ENCODE data around the gene FGA. TPM values are rescaled to one million over a fixed set of nuclear protein-coding genes. Genes with fewer than 3 reads are reported as not detected.

The FGA gene
- polyA plus RNA-seq, 1 of the 3 experiments (the other 2 are of a cell fraction): not detected

GRCh38 chr4:154573190-154573870 lies 17.2 kb downstream of the FGA start:
- no peaks in the 10 kb centered on the region for H3K36me3 ChIP-seq (replicated peaks in 1 of 2; ENCODE audit: control insufficient read depth in 1 of 2, insufficient read depth in 2 of 2, low read length in 1 of 2)
- H4K20me1 ChIP-seq (ENCODE audit: insufficient read depth): no peaks in the 10 kb centered on the region
- CTCF ChIA-PET: interaction anchor here (1.3 to 2.1 kb wide), 2 partner anchors 14 to 50 kb away, joined by 3 to 11 read pairs; no protein-coding TSS in a partner anchor
- no peaks in the 10 kb centered on the region for H3K9me2 ChIP-seq
- H3K27me3 ChIP-seq (ENCODE audit: insufficient read depth): peaks cover 3% of the 10 kb centered on the region
- POLR2A ChIA-PET: no interaction called here
- no peak overlapping the region for H2AFZ ChIP-seq (ENCODE audit: low read depth)
- H3K9me3 ChIP-seq: no peaks in the 10 kb centered on the region
- WGBS (ENCODE audit: low lambda C conversion rate): 26% methylated on average over 5 of the region's 5 CpGs
- TF ChIP-seq FOXJ3 (CRISPR knock-in tag; IDR thresholded peaks at IDR 0.05) (no peak), SMC3 (IDR thresholded peaks at IDR 0.05; ENCODE audit: low read depth, low read length) (no peak), MAX (IDR thresholded peaks at IDR 0.05; ENCODE audit: low read depth) (no peak), POLR2AphosphoS5 (IDR thresholded peaks at IDR 0.05; ENCODE audit: low read depth, low read length) (no peak)
- H3K4me3 ChIP-seq (ENCODE audit: low read depth in 2 of 2, low read length in 1 of 2): no peak overlapping the region
- H3K9ac ChIP-seq: no peak overlapping the region
- no peak for DNase-seq
- H3K79me2 ChIP-seq (ENCODE audit: insufficient read depth): no peaks in the 10 kb centered on the region
- H3K4me2 ChIP-seq: no peak overlapping the region
- H3K27ac ChIP-seq (ENCODE audit: low read depth in 2 of 2, low read length in 1 of 2): no peak overlapping the region
- no peaks in the 10 kb centered on the region for H3K4me1 ChIP-seq (ENCODE audit: control insufficient read depth in 1 of 2, insufficient read depth in 2 of 2, low read depth in 1 of 2, low read length in 1 of 2)
- H3F3A ChIP-seq (replicated peaks; ENCODE audit: insufficient read depth): no peaks in the 10 kb centered on the region

GRCh38 chr4:154569584-154569983 lies 21.0 kb downstream of the FGA start:
- no peaks in the 10 kb centered on the region for H3K36me3 ChIP-seq (replicated peaks in 1 of 2; ENCODE audit: control insufficient read depth in 1 of 2, insufficient read depth in 2 of 2, low read length in 1 of 2)
- H2AFZ ChIP-seq (ENCODE audit: low read depth): no peak overlapping the region
- WGBS (ENCODE audit: low lambda C conversion rate): 2% methylated on average over 5 of the region's 5 CpGs
- DNase-seq: no peak
- ChIA-PET CTCF (interaction anchor here (1.6 to 2.4 kb wide), 2 partner anchors 10 to 17 kb away, joined by 7 to 15 read pairs; no protein-coding TSS in a partner anchor), POLR2A (no interaction called here)
- no peaks in the 10 kb centered on the region for H3F3A ChIP-seq (replicated peaks; ENCODE audit: insufficient read depth)
- H3K4me3 ChIP-seq (ENCODE audit: low read depth in 2 of 2, low read length in 1 of 2): no peak overlapping the region
- no peaks in the 10 kb centered on the region for H3K4me1 ChIP-seq (ENCODE audit: control insufficient read depth in 1 of 2, insufficient read depth in 2 of 2, low read depth in 1 of 2, low read length in 1 of 2)
- H3K4me2 ChIP-seq: no peak overlapping the region
- no peaks in the 10 kb centered on the region for H3K9me2 ChIP-seq
- peaks cover 3% of the 10 kb centered on the region for H3K27me3 ChIP-seq (ENCODE audit: insufficient read depth)
- no peak overlapping the region for H3K27ac ChIP-seq (ENCODE audit: low read depth in 2 of 2, low read length in 1 of 2)
- H3K9me3 ChIP-seq: no peaks in the 10 kb centered on the region
- no peaks in the 10 kb centered on the region for H3K79me2 ChIP-seq (ENCODE audit: insufficient read depth)
- H4K20me1 ChIP-seq (ENCODE audit: insufficient read depth): no peaks in the 10 kb centered on the region
- no peak overlapping the region for H3K9ac ChIP-seq
- TF ChIP-seq RXRA (IDR thresholded peaks at IDR 0.05; ENCODE audit: borderline replicate concordance, low read depth) (no peak), JUND (IDR thresholded peaks at IDR 0.05) (no peak), RFX5 (IDR thresholded peaks at IDR 0.05; ENCODE audit: low read length) (no peak), USF1 (IDR thresholded peaks at IDR 0.05; ENCODE audit: borderline replicate concordance, low read depth) (no peak), RCOR1 (IDR thresholded peaks at IDR 0.05; ENCODE audit: low read length) (no peak), TAF1 (IDR thresholded peaks at IDR 0.05; ENCODE audit: borderline replicate concordance, low read depth, low read length) (no peak), GATA2 (CRISPR knock-in tag; IDR thresholded peaks at IDR 0.05) (no peak), YY1 (IDR thresholded peaks at IDR 0.05; ENCODE audit: low read depth) (no peak), CHD2 (IDR thresholded peaks at IDR 0.05; ENCODE audit: low read length, partially characterized antibody) (no peak), FOSL2 (IDR thresholded peaks at IDR 0.05; ENCODE audit: borderline replicate concordance, low read depth) (no peak), FOXM1 (IDR thresholded peaks at IDR 0.05; ENCODE audit: low read depth) (no peak), POLR2AphosphoS5 (IDR thresholded peaks at IDR 0.05; ENCODE audit: low read depth, low read length) (no peak), FOXJ3 (CRISPR knock-in tag; IDR thresholded peaks at IDR 0.05) (no peak)
- TF ChIP-seq, protein P1, sequence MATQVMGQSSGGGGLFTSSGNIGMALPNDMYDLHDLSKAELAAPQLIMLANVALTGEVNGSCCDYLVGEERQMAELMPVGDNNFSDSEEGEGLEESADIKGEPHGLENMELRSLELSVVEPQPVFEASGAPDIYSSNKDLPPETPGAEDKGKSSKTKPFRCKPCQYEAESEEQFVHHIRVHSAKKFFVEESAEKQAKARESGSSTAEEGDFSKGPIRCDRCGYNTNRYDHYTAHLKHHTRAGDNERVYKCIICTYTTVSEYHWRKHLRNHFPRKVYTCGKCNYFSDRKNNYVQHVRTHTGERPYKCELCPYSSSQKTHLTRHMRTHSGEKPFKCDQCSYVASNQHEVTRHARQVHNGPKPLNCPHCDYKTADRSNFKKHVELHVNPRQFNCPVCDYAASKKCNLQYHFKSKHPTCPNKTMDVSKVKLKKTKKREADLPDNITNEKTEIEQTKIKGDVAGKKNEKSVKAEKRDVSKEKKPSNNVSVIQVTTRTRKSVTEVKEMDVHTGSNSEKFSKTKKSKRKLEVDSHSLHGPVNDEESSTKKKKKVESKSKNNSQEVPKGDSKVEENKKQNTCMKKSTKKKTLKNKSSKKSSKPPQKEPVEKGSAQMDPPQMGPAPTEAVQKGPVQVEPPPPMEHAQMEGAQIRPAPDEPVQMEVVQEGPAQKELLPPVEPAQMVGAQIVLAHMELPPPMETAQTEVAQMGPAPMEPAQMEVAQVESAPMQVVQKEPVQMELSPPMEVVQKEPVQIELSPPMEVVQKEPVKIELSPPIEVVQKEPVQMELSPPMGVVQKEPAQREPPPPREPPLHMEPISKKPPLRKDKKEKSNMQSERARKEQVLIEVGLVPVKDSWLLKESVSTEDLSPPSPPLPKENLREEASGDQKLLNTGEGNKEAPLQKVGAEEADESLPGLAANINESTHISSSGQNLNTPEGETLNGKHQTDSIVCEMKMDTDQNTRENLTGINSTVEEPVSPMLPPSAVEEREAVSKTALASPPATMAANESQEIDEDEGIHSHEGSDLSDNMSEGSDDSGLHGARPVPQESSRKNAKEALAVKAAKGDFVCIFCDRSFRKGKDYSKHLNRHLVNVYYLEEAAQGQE (IDR thresholded peaks at IDR 0.05; ENCODE audit: low read depth, low read length): no peak
- TF ChIP-seq, protein P2, sequence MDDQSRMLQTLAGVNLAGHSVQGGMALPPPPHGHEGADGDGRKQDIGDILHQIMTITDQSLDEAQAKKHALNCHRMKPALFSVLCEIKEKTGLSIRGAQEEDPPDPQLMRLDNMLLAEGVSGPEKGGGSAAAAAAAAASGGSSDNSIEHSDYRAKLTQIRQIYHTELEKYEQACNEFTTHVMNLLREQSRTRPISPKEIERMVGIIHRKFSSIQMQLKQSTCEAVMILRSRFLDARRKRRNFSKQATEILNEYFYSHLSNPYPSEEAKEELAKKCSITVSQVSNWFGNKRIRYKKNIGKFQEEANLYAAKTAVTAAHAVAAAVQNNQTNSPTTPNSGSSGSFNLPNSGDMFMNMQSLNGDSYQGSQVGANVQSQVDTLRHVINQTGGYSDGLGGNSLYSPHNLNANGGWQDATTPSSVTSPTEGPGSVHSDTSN (IDR thresholded peaks at IDR 0.05): no peak
- TF ChIP-seq, protein P3, sequence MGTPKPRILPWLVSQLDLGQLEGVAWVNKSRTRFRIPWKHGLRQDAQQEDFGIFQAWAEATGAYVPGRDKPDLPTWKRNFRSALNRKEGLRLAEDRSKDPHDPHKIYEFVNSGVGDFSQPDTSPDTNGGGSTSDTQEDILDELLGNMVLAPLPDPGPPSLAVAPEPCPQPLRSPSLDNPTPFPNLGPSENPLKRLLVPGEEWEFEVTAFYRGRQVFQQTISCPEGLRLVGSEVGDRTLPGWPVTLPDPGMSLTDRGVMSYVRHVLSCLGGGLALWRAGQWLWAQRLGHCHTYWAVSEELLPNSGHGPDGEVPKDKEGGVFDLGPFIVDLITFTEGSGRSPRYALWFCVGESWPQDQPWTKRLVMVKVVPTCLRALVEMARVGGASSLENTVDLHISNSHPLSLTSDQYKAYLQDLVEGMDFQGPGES (IDR thresholded peaks at IDR 0.05; ENCODE audit: low read depth, low read length): no peak
- TF ChIP-seq, protein P4, sequence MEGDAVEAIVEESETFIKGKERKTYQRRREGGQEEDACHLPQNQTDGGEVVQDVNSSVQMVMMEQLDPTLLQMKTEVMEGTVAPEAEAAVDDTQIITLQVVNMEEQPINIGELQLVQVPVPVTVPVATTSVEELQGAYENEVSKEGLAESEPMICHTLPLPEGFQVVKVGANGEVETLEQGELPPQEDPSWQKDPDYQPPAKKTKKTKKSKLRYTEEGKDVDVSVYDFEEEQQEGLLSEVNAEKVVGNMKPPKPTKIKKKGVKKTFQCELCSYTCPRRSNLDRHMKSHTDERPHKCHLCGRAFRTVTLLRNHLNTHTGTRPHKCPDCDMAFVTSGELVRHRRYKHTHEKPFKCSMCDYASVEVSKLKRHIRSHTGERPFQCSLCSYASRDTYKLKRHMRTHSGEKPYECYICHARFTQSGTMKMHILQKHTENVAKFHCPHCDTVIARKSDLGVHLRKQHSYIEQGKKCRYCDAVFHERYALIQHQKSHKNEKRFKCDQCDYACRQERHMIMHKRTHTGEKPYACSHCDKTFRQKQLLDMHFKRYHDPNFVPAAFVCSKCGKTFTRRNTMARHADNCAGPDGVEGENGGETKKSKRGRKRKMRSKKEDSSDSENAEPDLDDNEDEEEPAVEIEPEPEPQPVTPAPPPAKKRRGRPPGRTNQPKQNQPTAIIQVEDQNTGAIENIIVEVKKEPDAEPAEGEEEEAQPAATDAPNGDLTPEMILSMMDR (IDR thresholded peaks at IDR 0.05): no peak
